ENCODE results near the gene HLA-DQB2.
"Not testable (repeated sequence)": the region's sequence is repeated elsewhere in the genome, so short reads cannot be mapped to it uniquely, and the experiment has no call there.

Gene HLA-DQB2

GRCh38 chr6:32763421-32763820, at the start of gene HLA-DQB2:
Gene HLA-DQB2, minus strand, starts transcription at chr6:32763532. Its CDS starts 62 bp downstream, at chr6:32763470.
- DNase-seq = no peak

- no peak for DNase-seq
These were observed 45.8 kb upstream of the HLA-DQB2 start for GRCh38 chr6:32809171-32809570.

GRCh38 chr6:32807020-32807580, 43.8 kb upstream of the HLA-DQB2 start:
- DNase-seq = no peak

GRCh38 chr6:32805404-32805803, 42.1 kb upstream of the HLA-DQB2 start:
- DNase-seq = not testable (repeated sequence)

GRCh38 chr6:32803416-32803815, 40.1 kb upstream of the HLA-DQB2 start:
- no peak for DNase-seq

- no peak for DNase-seq
These were observed 36.4 kb upstream of the HLA-DQB2 start for GRCh38 chr6:32799740-32800139.

GRCh38 chr6:32799168-32799567, 35.8 kb upstream of the HLA-DQB2 start:
- no peak for DNase-seq

- DNase-seq = peak; percentile 36 to 45
These were observed 33.8 kb upstream of the HLA-DQB2 start for GRCh38 chr6:32796848-32797776.

GRCh38 chr6:32794510-32794909, 31.2 kb upstream of the HLA-DQB2 start:
- no peak for DNase-seq

GRCh38 chr6:32792901-32793435, 29.6 kb upstream of the HLA-DQB2 start:
- DNase-seq = no peak

GRCh38 chr6:32790306-32790705, 27.0 kb upstream of the HLA-DQB2 start:
- no peak for DNase-seq

GRCh38 chr6:32785781-32786533, 22.6 kb upstream of the HLA-DQB2 start:
- peak; percentile 35 to 40 for DNase-seq

GRCh38 chr6:32782923-32783322, 19.6 kb upstream of the HLA-DQB2 start:
- not testable (repeated sequence) for DNase-seq

GRCh38 chr6:32779036-32779435, 15.7 kb upstream of the HLA-DQB2 start:
- DNase-seq = no peak

- no peak for DNase-seq
These were observed 11.7 kb upstream of the HLA-DQB2 start for GRCh38 chr6:32775071-32775470.

- no peak for DNase-seq
These were observed 11.1 kb upstream of the HLA-DQB2 start for GRCh38 chr6:32774426-32774825.

- DNase-seq = no peak
These were observed 9.3 kb upstream of the HLA-DQB2 start for GRCh38 chr6:32772656-32773055.

GRCh38 chr6:32764048-32764447, 716 bp upstream of the HLA-DQB2 start:
- DNase-seq = no peak

- no peak for DNase-seq
These were observed 1.8 kb downstream of the HLA-DQB2 start for GRCh38 chr6:32761548-32761947.

GRCh38 chr6:32761072-32761471, 2.3 kb downstream of the HLA-DQB2 start:
- no peak for DNase-seq

- no peak for DNase-seq
These were observed 3.7 kb downstream of the HLA-DQB2 start for GRCh38 chr6:32759669-32760068.

- no peak for DNase-seq
These were observed 10.8 kb downstream of the HLA-DQB2 start for GRCh38 chr6:32752580-32752979.

GRCh38 chr6:32745649-32746048, 17.7 kb downstream of the HLA-DQB2 start:
- not testable (repeated sequence) for DNase-seq

Data from NCI-H2081 (cell line).